ENCODE measurements around the gene NOP14.

NOP14 gene

DNA sequence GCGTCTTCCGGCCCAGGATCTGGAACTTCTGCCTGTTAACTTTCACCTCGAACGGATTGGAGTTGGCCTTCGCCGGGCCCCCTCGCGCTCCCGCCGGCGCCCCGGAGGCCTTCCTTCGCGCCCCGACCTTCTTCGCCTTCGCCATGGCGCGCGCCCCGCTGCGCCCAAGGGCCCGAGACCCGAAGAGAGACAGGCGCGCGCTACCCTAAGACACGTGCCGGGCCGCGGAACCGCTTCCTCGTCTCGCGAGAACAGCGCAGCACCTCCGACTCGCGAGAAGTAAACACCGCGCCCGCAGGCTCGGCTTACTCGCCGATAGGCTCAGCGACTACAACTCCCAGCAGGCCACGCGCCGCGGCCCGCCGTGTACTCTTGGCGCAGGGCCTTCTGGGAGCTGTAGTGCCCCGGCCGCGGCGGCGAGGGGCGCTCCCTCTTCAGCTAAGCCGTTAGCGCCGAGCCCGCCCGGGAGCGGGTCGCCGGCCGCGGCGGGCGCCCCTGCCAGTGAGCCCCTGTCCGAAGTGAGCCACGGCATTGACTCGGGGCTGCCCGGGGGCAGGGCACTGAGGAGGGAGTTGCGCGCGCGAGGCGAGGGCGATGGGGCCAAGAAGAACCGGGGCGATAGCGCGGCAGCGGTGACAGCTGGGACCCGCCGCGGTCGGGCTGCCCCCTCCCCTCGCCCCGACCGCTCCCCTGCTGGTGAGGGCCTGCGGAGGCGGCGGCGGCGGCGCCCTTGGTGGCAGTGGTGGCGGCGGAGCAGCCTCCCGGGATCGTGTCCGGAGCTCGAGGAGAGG, at the start of gene NOP14, which contains the start of gene GRK4 (continued):
- TF ChIP-seq, protein P1, sequence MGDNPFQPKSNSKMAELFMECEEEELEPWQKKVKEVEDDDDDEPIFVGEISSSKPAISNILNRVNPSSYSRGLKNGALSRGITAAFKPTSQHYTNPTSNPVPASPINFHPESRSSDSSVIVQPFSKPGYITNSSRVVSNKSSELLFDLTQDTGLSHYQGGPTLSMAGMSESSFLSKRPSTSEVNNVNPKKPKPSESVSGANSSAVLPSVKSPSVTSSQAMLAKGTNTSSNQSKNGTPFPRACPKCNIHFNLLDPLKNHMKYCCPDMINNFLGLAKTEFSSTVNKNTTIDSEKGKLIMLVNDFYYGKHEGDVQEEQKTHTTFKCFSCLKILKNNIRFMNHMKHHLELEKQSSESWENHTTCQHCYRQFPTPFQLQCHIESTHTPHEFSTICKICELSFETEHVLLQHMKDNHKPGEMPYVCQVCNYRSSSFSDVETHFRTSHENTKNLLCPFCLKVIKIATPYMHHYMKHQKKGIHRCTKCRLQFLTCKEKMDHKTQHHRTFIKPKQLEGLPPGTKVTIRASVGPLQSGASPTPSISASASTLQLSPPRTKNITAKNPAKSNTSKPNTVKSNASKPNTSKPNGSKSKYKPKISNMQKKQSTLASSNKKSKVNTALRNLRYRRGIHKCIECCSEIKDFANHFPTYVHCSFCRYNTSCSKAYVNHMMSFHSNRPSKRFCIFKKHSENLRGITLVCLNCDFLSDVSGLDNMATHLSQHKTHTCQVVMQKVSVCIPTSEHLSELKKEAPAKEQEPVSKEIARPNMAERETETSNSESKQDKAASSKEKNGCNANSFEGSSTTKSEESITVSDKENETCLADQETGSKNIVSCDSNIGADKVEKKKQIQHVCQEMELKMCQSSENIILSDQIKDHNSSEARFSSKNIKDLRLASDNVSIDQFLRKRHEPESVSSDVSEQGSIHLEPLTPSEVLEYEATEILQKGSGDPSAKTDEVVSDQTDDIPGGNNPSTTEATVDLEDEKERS (tag by site-specific recombination; IDR thresholded peaks at IDR 0.05), result no peak
- TF ChIP-seq HOXD13 (CRISPR knock-in tag; IDR thresholded peaks at IDR 0.05; ENCODE audit: borderline replicate concordance) (no peak), ZFP69B (tag by site-specific recombination; IDR thresholded peaks at IDR 0.05) (no peak), ZNF335 (tag by site-specific recombination; conservative IDR thresholded peaks at IDR 0.05) (peak; percentile 77), ZNF302 (tag by site-specific recombination; IDR thresholded peaks at IDR 0.05; ENCODE audit: low read depth) (no peak), ZNF175 (tag by site-specific recombination; IDR thresholded peaks at IDR 0.05) (no peak), ZNF140 (tag by site-specific recombination; IDR thresholded peaks at IDR 0.05) (no peak), KLF8 (tag by site-specific recombination; IDR thresholded peaks at IDR 0.05) (peak; percentile 79), ZNF629 (tag by site-specific recombination; IDR thresholded peaks at IDR 0.05) (peak; percentile 34; the same call in 1 of the 2 replicates), ZNF747 (tag by site-specific recombination; IDR thresholded peaks at IDR 0.05) (no peak), ZNF544 (tag by site-specific recombination; IDR thresholded peaks at IDR 0.05) (no peak), ZNF561 (tag by site-specific recombination; IDR thresholded peaks at IDR 0.05; ENCODE audit: borderline replicate concordance) (peak; percentile 85), ZBTB8A (tag by site-specific recombination; IDR thresholded peaks at IDR 0.05) (peak; percentile 97), ZNF121 (tag by site-specific recombination; IDR thresholded peaks at IDR 0.05) (0 out of 2 replicates have a peak, but pooled peaks have one; percentile 33), OSR2 (tag by site-specific recombination; IDR thresholded peaks at IDR 0.05) (peak; percentile 18; the same call in 1 of the 2 replicates), ZFHX2 (tag by site-specific recombination; conservative IDR thresholded peaks at IDR 0.05) (peak; percentile 81; the same call in 1 of the 2 replicates), ZSCAN30 (tag by site-specific recombination; IDR thresholded peaks at IDR 0.05) (peak; percentile 35; the same call in 1 of the 2 replicates), ZNF354C (tag by site-specific recombination; IDR thresholded peaks at IDR 0.05; ENCODE audit: borderline replicate concordance, low read depth) (no peak), ZNF423 (tag by site-specific recombination; IDR thresholded peaks at IDR 0.05) (peak; percentile 87), ZNF521 (tag by site-specific recombination; IDR thresholded peaks at IDR 0.05) (no peak)
- TF ChIP-seq, protein P2, sequence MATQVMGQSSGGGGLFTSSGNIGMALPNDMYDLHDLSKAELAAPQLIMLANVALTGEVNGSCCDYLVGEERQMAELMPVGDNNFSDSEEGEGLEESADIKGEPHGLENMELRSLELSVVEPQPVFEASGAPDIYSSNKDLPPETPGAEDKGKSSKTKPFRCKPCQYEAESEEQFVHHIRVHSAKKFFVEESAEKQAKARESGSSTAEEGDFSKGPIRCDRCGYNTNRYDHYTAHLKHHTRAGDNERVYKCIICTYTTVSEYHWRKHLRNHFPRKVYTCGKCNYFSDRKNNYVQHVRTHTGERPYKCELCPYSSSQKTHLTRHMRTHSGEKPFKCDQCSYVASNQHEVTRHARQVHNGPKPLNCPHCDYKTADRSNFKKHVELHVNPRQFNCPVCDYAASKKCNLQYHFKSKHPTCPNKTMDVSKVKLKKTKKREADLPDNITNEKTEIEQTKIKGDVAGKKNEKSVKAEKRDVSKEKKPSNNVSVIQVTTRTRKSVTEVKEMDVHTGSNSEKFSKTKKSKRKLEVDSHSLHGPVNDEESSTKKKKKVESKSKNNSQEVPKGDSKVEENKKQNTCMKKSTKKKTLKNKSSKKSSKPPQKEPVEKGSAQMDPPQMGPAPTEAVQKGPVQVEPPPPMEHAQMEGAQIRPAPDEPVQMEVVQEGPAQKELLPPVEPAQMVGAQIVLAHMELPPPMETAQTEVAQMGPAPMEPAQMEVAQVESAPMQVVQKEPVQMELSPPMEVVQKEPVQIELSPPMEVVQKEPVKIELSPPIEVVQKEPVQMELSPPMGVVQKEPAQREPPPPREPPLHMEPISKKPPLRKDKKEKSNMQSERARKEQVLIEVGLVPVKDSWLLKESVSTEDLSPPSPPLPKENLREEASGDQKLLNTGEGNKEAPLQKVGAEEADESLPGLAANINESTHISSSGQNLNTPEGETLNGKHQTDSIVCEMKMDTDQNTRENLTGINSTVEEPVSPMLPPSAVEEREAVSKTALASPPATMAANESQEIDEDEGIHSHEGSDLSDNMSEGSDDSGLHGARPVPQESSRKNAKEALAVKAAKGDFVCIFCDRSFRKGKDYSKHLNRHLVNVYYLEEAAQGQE (tag by site-specific recombination; IDR thresholded peaks at IDR 0.05), result no peak
- TF ChIP-seq, protein P3, sequence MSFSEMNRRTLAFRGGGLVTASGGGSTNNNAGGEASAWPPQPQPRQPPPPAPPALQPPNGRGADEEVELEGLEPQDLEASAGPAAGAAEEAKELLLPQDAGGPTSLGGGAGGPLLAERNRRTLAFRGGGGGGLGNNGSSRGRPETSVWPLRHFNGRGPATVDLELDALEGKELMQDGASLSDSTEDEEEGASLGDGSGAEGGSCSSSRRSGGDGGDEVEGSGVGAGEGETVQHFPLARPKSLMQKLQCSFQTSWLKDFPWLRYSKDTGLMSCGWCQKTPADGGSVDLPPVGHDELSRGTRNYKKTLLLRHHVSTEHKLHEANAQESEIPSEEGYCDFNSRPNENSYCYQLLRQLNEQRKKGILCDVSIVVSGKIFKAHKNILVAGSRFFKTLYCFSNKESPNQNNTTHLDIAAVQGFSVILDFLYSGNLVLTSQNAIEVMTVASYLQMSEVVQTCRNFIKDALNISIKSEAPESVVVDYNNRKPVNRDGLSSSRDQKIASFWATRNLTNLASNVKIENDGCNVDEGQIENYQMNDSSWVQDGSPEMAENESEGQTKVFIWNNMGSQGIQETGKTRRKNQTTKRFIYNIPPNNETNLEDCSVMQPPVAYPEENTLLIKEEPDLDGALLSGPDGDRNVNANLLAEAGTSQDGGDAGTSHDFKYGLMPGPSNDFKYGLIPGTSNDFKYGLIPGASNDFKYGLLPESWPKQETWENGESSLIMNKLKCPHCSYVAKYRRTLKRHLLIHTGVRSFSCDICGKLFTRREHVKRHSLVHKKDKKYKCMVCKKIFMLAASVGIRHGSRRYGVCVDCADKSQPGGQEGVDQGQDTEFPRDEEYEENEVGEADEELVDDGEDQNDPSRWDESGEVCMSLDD (tag by site-specific recombination; IDR thresholded peaks at IDR 0.05), result peak; percentile 89
- TF ChIP-seq, protein P4, sequence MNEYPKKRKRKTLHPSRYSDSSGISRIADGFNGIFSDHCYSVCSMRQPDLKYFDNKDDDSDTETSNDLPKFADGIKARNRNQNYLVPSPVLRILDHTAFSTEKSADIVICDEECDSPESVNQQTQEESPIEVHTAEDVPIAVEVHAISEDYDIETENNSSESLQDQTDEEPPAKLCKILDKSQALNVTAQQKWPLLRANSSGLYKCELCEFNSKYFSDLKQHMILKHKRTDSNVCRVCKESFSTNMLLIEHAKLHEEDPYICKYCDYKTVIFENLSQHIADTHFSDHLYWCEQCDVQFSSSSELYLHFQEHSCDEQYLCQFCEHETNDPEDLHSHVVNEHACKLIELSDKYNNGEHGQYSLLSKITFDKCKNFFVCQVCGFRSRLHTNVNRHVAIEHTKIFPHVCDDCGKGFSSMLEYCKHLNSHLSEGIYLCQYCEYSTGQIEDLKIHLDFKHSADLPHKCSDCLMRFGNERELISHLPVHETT (tag by site-specific recombination; IDR thresholded peaks at IDR 0.05), result 0 out of 2 replicates have a peak, but pooled peaks have one; percentile 35
- TF ChIP-seq, protein P5, sequence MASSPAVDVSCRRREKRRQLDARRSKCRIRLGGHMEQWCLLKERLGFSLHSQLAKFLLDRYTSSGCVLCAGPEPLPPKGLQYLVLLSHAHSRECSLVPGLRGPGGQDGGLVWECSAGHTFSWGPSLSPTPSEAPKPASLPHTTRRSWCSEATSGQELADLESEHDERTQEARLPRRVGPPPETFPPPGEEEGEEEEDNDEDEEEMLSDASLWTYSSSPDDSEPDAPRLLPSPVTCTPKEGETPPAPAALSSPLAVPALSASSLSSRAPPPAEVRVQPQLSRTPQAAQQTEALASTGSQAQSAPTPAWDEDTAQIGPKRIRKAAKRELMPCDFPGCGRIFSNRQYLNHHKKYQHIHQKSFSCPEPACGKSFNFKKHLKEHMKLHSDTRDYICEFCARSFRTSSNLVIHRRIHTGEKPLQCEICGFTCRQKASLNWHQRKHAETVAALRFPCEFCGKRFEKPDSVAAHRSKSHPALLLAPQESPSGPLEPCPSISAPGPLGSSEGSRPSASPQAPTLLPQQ (tag by site-specific recombination; IDR thresholded peaks at IDR 0.05), result peak; percentile 51; the same call in 1 of the 2 replicates
- TF ChIP-seq, protein P6, sequence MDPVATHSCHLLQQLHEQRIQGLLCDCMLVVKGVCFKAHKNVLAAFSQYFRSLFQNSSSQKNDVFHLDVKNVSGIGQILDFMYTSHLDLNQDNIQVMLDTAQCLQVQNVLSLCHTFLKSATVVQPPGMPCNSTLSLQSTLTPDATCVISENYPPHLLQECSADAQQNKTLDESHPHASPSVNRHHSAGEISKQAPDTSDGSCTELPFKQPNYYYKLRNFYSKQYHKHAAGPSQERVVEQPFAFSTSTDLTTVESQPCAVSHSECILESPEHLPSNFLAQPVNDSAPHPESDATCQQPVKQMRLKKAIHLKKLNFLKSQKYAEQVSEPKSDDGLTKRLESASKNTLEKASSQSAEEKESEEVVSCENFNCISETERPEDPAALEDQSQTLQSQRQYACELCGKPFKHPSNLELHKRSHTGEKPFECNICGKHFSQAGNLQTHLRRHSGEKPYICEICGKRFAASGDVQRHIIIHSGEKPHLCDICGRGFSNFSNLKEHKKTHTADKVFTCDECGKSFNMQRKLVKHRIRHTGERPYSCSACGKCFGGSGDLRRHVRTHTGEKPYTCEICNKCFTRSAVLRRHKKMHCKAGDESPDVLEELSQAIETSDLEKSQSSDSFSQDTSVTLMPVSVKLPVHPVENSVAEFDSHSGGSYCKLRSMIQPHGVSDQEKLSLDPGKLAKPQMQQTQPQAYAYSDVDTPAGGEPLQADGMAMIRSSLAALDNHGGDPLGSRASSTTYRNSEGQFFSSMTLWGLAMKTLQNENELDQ (tag by site-specific recombination; IDR thresholded peaks at IDR 0.05; ENCODE audit: low read depth), result no peak

Measured in HEK293 (cell line).